IPS-20b (cell line): Measurements from ENCODE around the gene FAM83G.
"Not testable (repeated sequence)": the region's sequence is repeated elsewhere in the genome, so short reads cannot be mapped to it uniquely, and the experiment has no call there.

Experiments used
- H3K27ac ChIP-seq: one replicate; pipeline ENCODE4 v1.5.1; 2013; ENCODE audit warnings: low read length
- H3K27me3 ChIP-seq: 2 replicates; pipeline ENCODE4 v1.6.1; 2013; ENCODE audit warnings: mild to moderate bottlenecking, low read length, inconsistent platforms; ENCODE audit not compliant: insufficient read depth
- H3K36me3 ChIP-seq: 2 replicates; pipeline ENCODE4 v1.6.1; 2013; ENCODE audit warnings: low read depth, mild to moderate bottlenecking, inconsistent platforms, low read length, moderate library complexity; ENCODE audit not compliant: insufficient read depth
- H3K4me1 ChIP-seq: 2 replicates; pipeline ENCODE4 v1.6.1; 2013; ENCODE audit warnings: mild to moderate bottlenecking, control low read depth, inconsistent platforms, low read length, moderate library complexity; ENCODE audit not compliant: insufficient read depth
- H3K4me3 ChIP-seq: 2 replicates; pipeline ENCODE4 v1.5.1; 2013; ENCODE audit warnings: mild to moderate bottlenecking, low read length, inconsistent platforms
- H3K9ac ChIP-seq: 2 replicates; pipeline ENCODE4 v1.6.1; 2013; ENCODE audit warnings: low read depth, mild to moderate bottlenecking, inconsistent platforms, low read length, moderate library complexity
- H3K9me3 ChIP-seq: 2 replicates; pipeline ENCODE4 v1.6.1; 2013; ENCODE audit warnings: mild to moderate bottlenecking, low read depth, low read length, inconsistent platforms; ENCODE audit not compliant: insufficient read depth

Gene FAM83G

DNA sequence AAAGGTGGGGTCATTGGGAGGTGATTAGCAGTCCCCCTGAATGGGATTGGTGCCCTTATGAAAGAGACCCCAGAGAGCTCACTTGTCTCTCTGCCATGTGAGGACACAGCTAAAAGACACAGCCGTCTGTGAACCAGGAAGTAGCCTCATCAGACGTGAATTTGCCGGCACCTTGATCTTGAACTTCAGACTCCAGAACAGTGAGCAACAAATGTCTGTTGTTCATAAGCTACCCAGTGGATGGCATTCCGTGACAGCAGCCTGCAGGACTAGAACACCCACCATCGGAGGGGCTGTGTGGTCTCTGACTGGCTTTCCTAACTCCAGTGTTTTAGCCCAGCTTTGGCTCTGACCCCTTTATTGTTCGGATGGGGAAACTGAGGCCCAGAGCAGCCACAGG is 33.0 kb upstream of the FAM83G start:
- H3K27me3 ChIP-seq, H3K4me3 ChIP-seq, H3K27ac ChIP-seq: not testable (repeated sequence)

GRCh38 chr17:19036186-19036585 is 31.6 kb upstream of the FAM83G start:
- not testable (repeated sequence) for H3K9ac ChIP-seq, H3K4me1 ChIP-seq, H3K36me3 ChIP-seq, H3K4me3 ChIP-seq, H3K27me3 ChIP-seq, H3K27ac ChIP-seq, H3K9me3 ChIP-seq

More for the DNA sequence above, 33.0 kb upstream of the FAM83G start:
- not testable (repeated sequence) for H3K9me3 ChIP-seq, H3K4me1 ChIP-seq, H3K36me3 ChIP-seq, H3K9ac ChIP-seq

DNA sequence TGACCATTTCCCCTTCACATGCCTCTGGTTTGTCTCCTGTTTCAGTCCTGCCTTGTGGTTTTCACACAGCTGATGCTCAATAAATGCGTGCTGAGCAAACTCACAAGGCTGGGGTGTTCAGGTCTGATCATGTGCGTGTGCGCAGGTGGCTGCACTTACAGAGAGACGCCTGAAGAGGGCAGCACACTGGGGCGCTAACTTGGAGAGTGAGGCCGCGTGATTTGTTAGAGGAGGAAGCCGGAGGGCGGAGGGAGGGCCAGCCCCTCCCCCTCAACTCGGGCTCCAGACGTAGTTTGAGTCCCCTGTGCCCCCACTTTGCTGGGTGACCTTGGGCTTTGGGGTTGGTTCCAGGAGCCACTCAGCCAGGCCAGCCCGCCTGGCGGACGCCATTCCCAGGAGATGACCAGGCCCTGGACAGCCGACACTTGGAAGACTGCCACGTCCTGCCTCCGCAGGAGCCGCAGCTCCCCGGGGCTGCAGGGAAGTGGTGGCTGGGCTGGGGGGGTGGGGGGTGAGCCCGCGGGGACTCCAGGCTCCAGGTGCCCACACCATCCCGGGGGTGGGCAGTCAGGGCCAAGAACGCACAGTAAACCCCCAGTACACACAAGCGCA is 27.9 kb upstream of the FAM83G start:
- not testable (repeated sequence) for H3K27ac ChIP-seq, H3K36me3 ChIP-seq, H3K9me3 ChIP-seq, H3K4me1 ChIP-seq, H3K27me3 ChIP-seq, H3K4me3 ChIP-seq, H3K9ac ChIP-seq

- H3K9me3 ChIP-seq, H3K4me1 ChIP-seq, H3K27me3 ChIP-seq, H3K4me3 ChIP-seq, H3K9ac ChIP-seq, H3K27ac ChIP-seq, H3K36me3 ChIP-seq: not testable (repeated sequence)
Measured at GRCh38 chr17:19031729-19032128, 27.2 kb upstream of the FAM83G start.

DNA sequence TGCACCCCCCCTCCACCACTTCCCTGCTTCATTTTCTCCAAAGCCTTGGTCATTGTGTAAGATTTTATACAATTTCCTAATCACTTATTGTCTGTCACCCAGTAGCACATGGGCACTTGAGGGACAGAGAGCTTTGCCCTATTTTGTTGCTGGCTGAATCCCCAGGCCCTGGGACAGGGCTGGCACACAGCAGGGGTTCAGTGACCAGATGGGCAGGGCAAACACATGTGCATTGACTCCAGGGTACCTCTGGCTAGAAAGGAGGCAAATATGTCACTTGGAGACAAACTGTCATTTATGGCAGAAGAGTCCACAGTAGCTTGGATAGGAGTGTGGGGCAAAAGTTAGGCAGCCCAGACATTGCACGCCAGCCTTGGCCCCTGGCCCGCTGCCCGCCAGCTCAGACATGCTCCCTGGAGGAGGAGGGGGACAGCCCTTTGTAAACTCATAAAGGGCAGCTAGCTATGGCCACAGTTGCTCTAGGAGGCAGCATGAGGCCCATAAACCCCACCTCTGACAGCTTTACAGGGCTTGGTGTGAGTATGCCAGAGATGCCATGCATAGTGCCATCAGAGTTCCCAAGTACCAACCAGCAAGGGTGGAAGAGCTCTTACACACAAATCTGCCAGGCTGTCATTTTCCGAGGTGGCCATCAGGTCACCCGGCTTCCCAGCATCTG is 26.3 kb upstream of the FAM83G start:
- not testable (repeated sequence) for H3K4me1 ChIP-seq, H3K36me3 ChIP-seq, H3K27ac ChIP-seq, H3K9me3 ChIP-seq, H3K4me3 ChIP-seq, H3K27me3 ChIP-seq, H3K9ac ChIP-seq

DNA sequence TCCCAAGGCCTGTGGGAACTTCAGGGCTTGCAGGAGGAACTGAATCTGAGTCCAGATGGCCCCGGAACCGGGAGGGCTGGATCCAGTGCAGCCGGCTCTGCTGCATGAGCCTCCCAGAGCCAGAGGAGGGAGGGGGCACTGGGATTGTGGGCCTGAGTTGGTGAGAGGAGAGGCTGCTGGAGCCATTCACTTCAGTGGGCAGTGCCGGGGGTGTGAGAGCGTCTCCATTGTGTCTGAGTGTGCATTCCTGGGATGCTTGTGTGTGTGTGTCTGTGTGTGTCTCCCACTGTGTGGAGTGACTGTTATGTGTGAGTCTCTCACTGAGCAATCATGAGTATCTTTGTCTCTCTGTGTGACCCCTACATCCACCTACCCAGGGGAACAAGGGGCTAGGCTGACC is 25.2 kb upstream of the FAM83G start:
- H3K9ac ChIP-seq, H3K4me3 ChIP-seq, H3K27me3 ChIP-seq: not testable (repeated sequence)

GRCh38 chr17:19028671-19029070 is 24.1 kb upstream of the FAM83G start:
- H3K9me3 ChIP-seq, H3K27me3 ChIP-seq, H3K36me3 ChIP-seq, H3K9ac ChIP-seq, H3K4me3 ChIP-seq, H3K4me1 ChIP-seq, H3K27ac ChIP-seq: not testable (repeated sequence)

More for the DNA sequence above, 25.2 kb upstream of the FAM83G start:
- H3K36me3 ChIP-seq, H3K4me1 ChIP-seq, H3K9me3 ChIP-seq, H3K27ac ChIP-seq: not testable (repeated sequence)

- no peaks in the 10 kb centered on the region for H3K36me3 ChIP-seq
- no peaks in the 10 kb centered on the region for H3K27me3 ChIP-seq
- H3K27ac ChIP-seq = no peak overlapping the region
- no peak overlapping the region for H3K4me3 ChIP-seq
- no peaks in the 10 kb centered on the region for H3K9me3 ChIP-seq
- H3K4me1 ChIP-seq = no peaks in the 10 kb centered on the region
- no peak overlapping the region for H3K9ac ChIP-seq
Measured at GRCh38 chr17:19024101-19025078, 19.8 kb upstream of the FAM83G start.

DNA sequence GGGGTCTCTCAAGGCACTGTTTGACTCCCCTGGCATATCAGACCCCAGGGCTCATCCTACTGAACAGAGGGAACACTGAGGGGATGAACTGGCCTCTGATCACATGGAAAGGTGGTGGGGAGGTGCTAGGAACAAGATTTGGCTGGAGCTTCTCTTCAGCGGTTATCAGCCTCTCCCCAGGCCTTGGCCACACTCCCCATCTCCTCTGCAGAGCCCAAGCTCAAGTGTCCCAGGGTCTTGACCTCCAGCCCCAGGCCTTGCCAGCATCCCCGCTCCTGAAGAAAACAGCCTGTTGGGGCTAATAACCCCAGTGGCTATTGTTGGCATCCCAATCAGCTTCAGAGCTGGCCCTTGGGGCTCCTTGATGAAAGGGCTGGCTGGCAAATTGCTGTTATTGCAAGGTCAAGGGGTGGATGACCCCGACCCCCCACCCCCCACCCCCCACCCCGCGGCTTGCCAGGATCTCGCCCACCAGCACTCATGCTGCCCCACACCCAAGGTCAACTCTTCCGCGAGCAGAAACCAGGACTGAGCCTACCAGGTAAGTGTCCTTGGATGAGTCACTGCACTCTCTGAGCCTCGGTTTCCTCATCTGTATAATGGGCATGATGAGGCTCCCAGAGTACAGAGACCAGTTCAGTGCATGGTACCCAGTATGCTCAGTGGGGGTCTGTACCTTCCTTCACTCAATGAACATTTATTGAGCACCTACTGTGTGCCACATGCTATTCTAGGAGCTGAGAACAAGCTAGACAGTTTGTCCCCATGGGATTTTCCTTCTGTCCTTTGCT is 18.8 kb upstream of the FAM83G start:
- no peak overlapping the region for H3K9ac ChIP-seq
- H3K36me3 ChIP-seq = no peaks in the 10 kb centered on the region

DNA sequence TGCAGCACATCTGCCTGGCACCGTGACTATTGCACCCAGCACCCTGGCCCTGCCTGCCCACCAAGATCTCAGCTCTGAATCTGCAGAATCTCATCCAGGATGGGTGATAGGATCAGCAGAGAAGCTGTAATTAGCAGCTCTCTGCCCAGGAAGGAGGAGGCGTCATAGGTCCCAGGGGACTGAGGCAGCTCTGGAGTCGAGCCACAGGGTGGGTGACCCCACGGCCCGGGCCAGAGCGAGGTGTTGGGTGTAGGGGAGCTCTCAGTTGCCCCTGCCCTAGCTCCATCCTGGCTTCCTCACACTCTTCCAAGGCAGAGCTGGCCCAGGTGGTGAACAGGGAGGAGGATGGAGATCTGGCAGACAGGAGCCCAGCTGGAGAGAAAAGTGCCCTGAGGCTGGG is 18.2 kb upstream of the FAM83G start:
- Histone ChIP-seq H3K4me1 (no peaks in the 10 kb centered on the region), H3K27me3 (no peaks in the 10 kb centered on the region), H3K27ac (no peak overlapping the region), H3K9me3 (no peaks in the 10 kb centered on the region), H3K36me3 (no peaks in the 10 kb centered on the region), H3K4me3 (no peak overlapping the region), H3K9ac (no peak overlapping the region)

More for the DNA sequence above, 18.8 kb upstream of the FAM83G start:
- no peak overlapping the region for H3K4me3 ChIP-seq
- H3K27me3 ChIP-seq = no peaks in the 10 kb centered on the region
- no peaks in the 10 kb centered on the region for H3K4me1 ChIP-seq
- H3K27ac ChIP-seq = no peak overlapping the region
- H3K9me3 ChIP-seq = no peaks in the 10 kb centered on the region

- no peaks in the 10 kb centered on the region for H3K27me3 ChIP-seq
- H3K36me3 ChIP-seq = no peaks in the 10 kb centered on the region
- no peak overlapping the region for H3K4me3 ChIP-seq
- H3K9me3 ChIP-seq = no peaks in the 10 kb centered on the region
- no peak overlapping the region for H3K9ac ChIP-seq
- H3K4me1 ChIP-seq = no peaks in the 10 kb centered on the region
- H3K27ac ChIP-seq = no peak overlapping the region
Measured at GRCh38 chr17:19022128-19022527, 17.6 kb upstream of the FAM83G start.
